ENCODE measurements around the gene LMF1.
"Not testable (repeated sequence)": the region's sequence is repeated elsewhere in the genome, so short reads cannot be mapped to it uniquely, and the experiment has no call there.

LMF1 gene

DNA sequence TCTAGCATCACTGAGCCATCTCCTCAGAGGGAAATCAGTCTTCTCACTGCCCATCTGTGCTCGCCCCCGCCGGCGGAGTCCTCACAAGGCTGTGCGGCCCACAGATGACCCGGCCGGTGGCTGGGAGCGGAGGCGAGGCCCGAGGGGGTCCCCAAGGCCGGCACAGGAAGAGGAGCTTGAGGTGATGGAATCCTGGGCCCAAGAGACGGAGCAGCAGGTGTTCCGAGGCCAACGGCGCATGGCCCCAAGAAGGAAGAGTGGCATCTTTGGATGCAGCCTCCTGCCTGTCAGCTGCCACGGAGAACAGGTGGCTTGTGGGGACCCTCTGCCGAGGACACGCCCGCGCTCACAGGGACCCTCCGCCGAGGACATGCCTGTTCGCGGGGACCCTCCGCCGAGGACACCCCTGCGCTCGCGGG lies 97.5 kb downstream of the LMF1 start:
- in situ Hi-C loops (cut with MboI; ENCODE audit: low sequenced_read_pairs): no loop called here

- in situ Hi-C loops (cut with MboI; ENCODE audit: low sequenced_read_pairs): no loop called here
Observed at GRCh38 chr16:872436-873242, 98.1 kb downstream of the LMF1 start.

- in situ Hi-C loops (cut with MboI; ENCODE audit: low sequenced_read_pairs): no loop called here
Observed at GRCh38 chr16:871562-872345, 99.0 kb downstream of the LMF1 start.

DNA sequence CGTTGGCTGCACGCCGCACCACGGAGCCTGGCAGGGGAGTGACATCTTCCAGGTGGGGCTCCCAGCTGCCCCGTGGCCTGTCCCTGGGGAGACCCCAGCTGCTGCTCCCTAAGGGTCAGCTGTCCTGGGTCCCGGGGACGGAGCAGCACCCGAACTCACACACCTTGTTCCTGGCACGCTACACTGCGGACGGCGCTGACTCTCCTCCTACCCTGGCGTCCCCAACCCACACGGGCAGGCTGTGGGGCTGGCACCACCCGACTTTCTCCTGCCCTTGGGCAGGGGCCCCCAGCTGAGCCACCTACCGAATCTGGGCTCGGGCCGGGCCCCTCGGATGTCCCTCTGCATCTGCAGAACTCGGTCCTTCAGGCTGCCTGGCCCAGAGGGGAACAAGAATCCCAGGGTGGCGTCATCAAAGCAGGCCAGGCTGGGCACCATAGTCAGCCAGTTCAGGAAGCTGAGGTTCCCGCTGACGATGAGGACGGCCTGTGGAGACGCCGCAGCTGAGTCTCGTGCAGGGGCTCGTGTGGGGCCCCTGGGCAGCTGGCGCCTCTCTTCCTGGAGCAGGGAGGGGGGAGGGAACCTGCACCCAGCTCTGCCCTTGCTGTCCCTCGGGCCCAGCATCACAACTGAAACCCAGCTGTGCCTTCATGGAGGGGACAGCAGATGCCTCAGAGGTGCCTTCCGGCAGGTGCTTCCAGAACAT lies 99.8 kb downstream of the LMF1 start:
- in situ Hi-C loops (cut with MboI; ENCODE audit: low sequenced_read_pairs): no loop called here

DNA sequence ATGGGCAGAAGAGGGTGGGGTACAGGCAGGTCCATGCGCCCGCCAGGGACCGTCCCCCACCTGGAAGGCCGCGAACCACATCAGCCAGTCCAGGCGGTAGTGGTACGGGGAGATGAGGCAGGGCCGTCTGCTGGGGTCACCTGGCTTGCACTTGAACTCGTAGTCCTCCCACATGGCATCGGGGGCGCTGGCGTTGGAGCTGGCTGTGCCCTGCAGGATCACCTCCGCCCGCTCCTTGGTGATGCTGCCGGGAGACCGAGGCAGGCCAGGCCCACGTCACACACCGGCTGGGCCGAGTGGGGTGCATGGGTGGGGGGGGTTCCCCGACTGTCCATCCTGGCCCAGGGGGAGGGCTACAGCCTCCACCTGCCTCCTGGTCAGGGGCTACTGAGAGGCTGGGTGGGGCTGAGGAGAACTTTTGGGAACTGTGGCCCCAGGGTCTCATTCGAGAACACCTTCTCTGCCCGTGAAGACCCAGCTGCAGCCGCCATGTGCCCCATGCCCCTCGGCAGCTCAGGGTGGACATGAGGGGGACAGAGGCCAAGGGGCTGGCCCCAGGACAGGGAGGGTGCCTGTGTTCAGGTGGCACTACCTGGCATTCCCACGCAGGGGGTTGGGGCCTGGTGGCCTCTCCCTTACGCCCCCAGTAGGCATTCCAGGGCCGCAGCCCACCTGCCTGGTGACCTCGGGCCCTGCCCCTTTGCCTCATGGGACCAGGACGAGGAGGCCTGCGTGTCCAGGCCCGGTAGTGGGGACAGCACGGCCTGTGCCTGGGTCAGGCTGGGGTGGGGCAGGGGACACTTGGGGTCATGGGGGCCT lies 100.8 kb downstream of the LMF1 start:
- in situ Hi-C loops (cut with MboI; ENCODE audit: low sequenced_read_pairs): no loop called here

- in situ Hi-C loops (cut with MboI; ENCODE audit: low sequenced_read_pairs): no loop called here
Observed at GRCh38 chr16:868846-869822, 101.7 kb downstream of the LMF1 start.

GRCh38 chr16:868386-868755 lies 102.4 kb downstream of the LMF1 start:
- in situ Hi-C loops (cut with MboI; ENCODE audit: low sequenced_read_pairs): no loop called here

- in situ Hi-C loops (cut with MboI; ENCODE audit: low sequenced_read_pairs): no loop called here
Observed at GRCh38 chr16:867421-868385, 103.1 kb downstream of the LMF1 start.

- in situ Hi-C loops (cut with MboI; ENCODE audit: low sequenced_read_pairs): no loop called here
Observed at GRCh38 chr16:866252-866896, 104.4 kb downstream of the LMF1 start.

DNA sequence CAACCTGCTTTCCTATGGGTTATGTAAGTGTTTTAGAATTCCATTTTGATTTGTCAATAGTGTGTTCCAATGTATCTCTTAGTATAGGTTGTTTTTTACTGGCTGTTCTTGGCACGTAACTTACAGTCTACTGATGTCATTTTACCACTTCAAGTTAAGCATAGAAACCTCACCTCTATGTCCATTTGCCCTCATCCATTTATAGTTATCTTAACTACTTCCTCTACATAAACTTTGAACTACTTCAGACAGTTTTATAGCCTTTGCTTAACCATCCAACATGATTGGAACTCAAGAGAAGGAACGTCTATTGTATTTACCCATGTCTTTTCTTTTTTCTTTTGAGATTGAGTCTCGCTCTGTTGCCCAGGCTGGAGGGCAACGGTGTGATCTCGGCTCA lies 105.8 kb downstream of the LMF1 start:
- in situ Hi-C loops (cut with MboI; ENCODE audit: low sequenced_read_pairs): no loop called here

DNA sequence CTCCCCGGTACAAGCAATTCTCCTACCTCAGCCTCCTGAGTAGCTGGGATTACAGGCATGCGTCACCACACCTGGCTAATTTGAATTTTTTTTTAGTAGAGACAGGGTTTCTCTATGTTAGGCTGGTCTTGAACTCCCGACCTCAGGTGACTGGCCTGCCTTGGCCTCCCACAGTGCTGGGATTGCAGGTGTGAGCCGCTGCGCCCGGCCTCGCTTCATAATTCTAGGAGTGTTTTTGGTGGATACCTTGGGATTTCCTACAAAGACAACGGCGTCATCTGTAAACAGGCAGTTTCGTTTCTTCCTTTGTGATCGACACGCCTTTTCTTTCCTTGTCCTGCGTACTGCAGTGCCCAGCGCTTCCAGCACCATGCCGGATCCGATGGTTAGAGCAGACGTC lies 109.3 kb downstream of the LMF1 start:
- in situ Hi-C loops (cut with MboI; ENCODE audit: low sequenced_read_pairs): no loop called here

DNA sequence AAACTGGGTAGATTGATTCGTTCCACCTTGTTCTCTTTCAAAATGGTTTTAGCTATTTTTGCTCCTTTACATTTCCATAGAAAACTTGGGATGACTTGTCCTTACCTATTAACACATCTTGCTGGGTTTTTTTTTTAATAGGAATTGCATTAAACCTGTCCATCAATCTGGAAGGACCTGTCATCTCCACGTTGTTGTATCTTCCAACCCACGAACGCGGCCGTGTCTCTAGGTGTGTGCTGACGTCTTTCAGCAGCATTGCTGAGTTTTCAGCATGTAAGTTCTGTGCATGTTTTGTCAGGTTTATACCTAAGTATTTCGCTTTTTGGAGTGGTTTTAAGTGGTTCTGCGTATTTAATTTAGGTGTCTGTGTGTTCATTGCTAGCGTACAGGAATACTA lies 109.9 kb downstream of the LMF1 start:
- in situ Hi-C loops (cut with MboI; ENCODE audit: low sequenced_read_pairs): no loop called here

- in situ Hi-C loops (cut with MboI; ENCODE audit: low sequenced_read_pairs): not testable (repeated sequence)
Observed at GRCh38 chr16:858971-859370, 111.8 kb downstream of the LMF1 start.

GRCh38 chr16:858441-858840 lies 112.3 kb downstream of the LMF1 start:
- in situ Hi-C loops (cut with MboI; ENCODE audit: low sequenced_read_pairs): not testable (repeated sequence)

DNA sequence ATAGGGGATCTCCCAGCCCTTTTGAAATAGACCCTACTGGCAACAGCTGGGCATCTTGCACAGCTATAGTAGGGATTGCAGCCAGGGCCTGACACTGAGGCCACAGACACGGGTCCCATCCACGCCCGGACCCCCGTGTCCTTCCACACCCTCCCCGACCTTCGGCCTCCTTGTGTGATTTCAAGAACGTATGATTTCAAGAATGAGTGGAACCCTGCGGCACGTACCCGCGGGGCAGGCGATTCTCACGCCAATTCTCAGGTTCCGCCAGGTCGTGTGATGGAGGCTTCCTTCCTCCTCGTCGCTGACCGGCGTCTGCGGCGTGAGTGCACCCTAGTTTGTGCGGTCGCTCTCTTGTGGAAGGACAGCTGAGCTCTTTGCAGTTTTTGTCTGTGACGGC lies 114.0 kb downstream of the LMF1 start:
- in situ Hi-C loops (cut with MboI; ENCODE audit: low sequenced_read_pairs): no loop called here

- in situ Hi-C loops (cut with MboI; ENCODE audit: low sequenced_read_pairs): no loop called here
Observed at GRCh38 chr16:856101-856500, 114.7 kb downstream of the LMF1 start.

- in situ Hi-C loops (cut with MboI; ENCODE audit: low sequenced_read_pairs): no loop called here
Observed at GRCh38 chr16:855471-855870, 115.3 kb downstream of the LMF1 start.

- in situ Hi-C loops (cut with MboI; ENCODE audit: low sequenced_read_pairs): no loop called here
Observed at GRCh38 chr16:854808-855410, 115.9 kb downstream of the LMF1 start.

Measured in HL-60/S4 treated with retinoic acid at 250 ng/mL for 4 days and 3 days (cell line).